ENCODE measurements around the gene ARHGEF28.
A peak's percentile ranks its signal among the peaks of the same experiment; 100 is the strongest.

Gene ARHGEF28

DNA sequence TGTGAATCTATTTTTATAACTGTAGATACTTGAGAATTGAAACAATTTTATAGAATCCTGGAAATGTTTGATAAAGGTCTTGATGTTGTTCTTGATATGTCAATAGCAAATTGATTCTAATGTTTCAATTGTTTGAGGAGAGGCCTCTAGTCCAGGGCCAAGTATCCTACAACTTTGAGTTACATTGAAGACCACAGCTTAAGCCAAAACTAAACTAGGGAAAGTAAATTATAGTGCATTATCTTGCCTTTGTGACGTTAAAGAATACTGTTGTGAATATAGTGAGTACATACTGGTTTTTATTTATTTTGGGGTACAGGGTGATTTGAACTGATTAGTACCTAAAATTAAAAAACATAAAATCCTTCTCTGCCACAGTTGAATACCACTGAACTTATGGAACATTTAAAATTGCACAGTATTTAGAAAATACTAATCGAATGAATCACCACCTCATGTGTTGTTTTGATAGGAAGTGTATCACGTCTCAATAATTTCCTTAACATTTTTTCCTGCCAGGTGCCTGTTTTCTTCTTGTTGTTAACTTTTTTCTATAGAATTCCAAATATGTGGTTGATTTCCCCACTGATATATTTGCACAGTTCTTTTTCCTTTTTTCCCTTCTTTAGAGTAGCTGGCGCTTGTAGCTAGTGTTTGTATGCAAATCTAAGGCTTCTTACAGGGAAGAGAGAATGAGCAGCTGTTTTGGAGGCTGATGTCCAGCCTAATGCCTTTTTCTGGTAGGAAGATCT lies 12.5 kb downstream of the ARHGEF28 start:
- 0 out of 2 replicates have a peak, but pooled peaks have one; percentile 3 for TF ChIP-seq TOX (CRISPR knock-in tag; IDR thresholded peaks at IDR 0.05; ENCODE audit: borderline replicate concordance)
- TF ChIP-seq ZNF565 (CRISPR knock-in tag; conservative IDR thresholded peaks at IDR 0.05; ENCODE audit: low read depth) = no peak
- ATAC-seq = peak; percentile 75

GRCh38 chr5:73640861-73641320 lies 14.9 kb downstream of the ARHGEF28 start:
- TF ChIP-seq ESRRG (CRISPR knock-in tag; IDR thresholded peaks at IDR 0.05) (no peak), ZNF8 (CRISPR knock-in tag; IDR thresholded peaks at IDR 0.05) (no peak), GLIS3 (CRISPR knock-in tag; IDR thresholded peaks at IDR 0.05) (no peak), POU6F1 (CRISPR knock-in tag; IDR thresholded peaks at IDR 0.05; ENCODE audit: borderline replicate concordance, low read depth) (no peak)

DNA sequence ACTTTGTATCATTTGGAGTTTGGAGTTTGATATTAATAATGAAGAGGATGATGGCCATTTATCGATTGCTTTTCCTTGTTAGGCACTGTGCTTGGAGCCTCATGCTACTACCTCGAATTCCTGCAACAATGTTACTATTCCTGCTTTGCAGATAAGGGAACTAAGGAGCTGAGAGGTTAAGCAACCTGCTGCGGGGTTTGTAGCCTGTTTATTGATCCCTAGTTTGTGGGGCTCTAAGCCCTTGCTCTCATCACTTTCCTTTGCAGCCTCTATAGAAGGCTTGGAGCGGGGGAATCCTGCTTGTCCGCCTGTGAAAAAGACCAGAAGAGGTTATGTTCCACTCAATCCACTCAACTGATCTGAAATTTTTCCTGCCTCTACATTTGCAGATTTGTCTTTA lies 15.8 kb downstream of the ARHGEF28 start:
- TF ChIP-seq ZFP3 (CRISPR knock-in tag; IDR thresholded peaks at IDR 0.05) (no peak), ISL1 (CRISPR knock-in tag; IDR thresholded peaks at IDR 0.05) (no peak), PPARA (CRISPR knock-in tag; IDR thresholded peaks at IDR 0.05; ENCODE audit: borderline replicate concordance) (no peak), TCF4 (CRISPR knock-in tag; IDR thresholded peaks at IDR 0.05; ENCODE audit: borderline replicate concordance) (no peak), ZNF8 (CRISPR knock-in tag; IDR thresholded peaks at IDR 0.05) (no peak), ZFP30 (CRISPR knock-in tag; IDR thresholded peaks at IDR 0.05) (no peak), GLIS3 (CRISPR knock-in tag; IDR thresholded peaks at IDR 0.05) (no peak), ESRRG (CRISPR knock-in tag; IDR thresholded peaks at IDR 0.05) (no peak), ARNTL (CRISPR knock-in tag; IDR thresholded peaks at IDR 0.05; ENCODE audit: borderline replicate concordance, low read depth) (no peak), ZNF565 (CRISPR knock-in tag; conservative IDR thresholded peaks at IDR 0.05; ENCODE audit: low read depth) (no peak), TOX (CRISPR knock-in tag; IDR thresholded peaks at IDR 0.05; ENCODE audit: borderline replicate concordance) (no peak), CSDC2 (CRISPR knock-in tag; IDR thresholded peaks at IDR 0.05) (no peak), BACH2 (CRISPR knock-in tag; IDR thresholded peaks at IDR 0.05; ENCODE audit: borderline replicate concordance) (no peak)
- ATAC-seq = no peak

More at GRCh38 chr5:73640861-73641320, 14.9 kb downstream of the ARHGEF28 start:
- ATAC-seq = no peak

GRCh38 chr5:73642344-73642743 lies 16.3 kb downstream of the ARHGEF28 start:
- TF ChIP-seq POU6F1 (CRISPR knock-in tag; IDR thresholded peaks at IDR 0.05; ENCODE audit: borderline replicate concordance, low read depth) (no peak), CREB5 (CRISPR knock-in tag; IDR thresholded peaks at IDR 0.05; ENCODE audit: low read depth) (no peak), ZNF565 (CRISPR knock-in tag; conservative IDR thresholded peaks at IDR 0.05; ENCODE audit: low read depth) (no peak), ZFP30 (CRISPR knock-in tag; IDR thresholded peaks at IDR 0.05) (no peak), ZC3H10 (CRISPR knock-in tag; IDR thresholded peaks at IDR 0.05) (no peak), BACH2 (CRISPR knock-in tag; IDR thresholded peaks at IDR 0.05; ENCODE audit: borderline replicate concordance) (no peak), ZNF8 (CRISPR knock-in tag; IDR thresholded peaks at IDR 0.05) (no peak), OSR1 (CRISPR knock-in tag; IDR thresholded peaks at IDR 0.05) (no peak), SNAI2 (CRISPR knock-in tag; IDR thresholded peaks at IDR 0.05) (no peak), GLIS3 (CRISPR knock-in tag; IDR thresholded peaks at IDR 0.05) (no peak), ARNTL (CRISPR knock-in tag; IDR thresholded peaks at IDR 0.05; ENCODE audit: borderline replicate concordance, low read depth) (no peak), PPARA (CRISPR knock-in tag; IDR thresholded peaks at IDR 0.05; ENCODE audit: borderline replicate concordance) (no peak), RARB (CRISPR knock-in tag; IDR thresholded peaks at IDR 0.05) (no peak), TOX (CRISPR knock-in tag; IDR thresholded peaks at IDR 0.05; ENCODE audit: borderline replicate concordance) (no peak)
- TF ChIP-seq, protein P1, sequence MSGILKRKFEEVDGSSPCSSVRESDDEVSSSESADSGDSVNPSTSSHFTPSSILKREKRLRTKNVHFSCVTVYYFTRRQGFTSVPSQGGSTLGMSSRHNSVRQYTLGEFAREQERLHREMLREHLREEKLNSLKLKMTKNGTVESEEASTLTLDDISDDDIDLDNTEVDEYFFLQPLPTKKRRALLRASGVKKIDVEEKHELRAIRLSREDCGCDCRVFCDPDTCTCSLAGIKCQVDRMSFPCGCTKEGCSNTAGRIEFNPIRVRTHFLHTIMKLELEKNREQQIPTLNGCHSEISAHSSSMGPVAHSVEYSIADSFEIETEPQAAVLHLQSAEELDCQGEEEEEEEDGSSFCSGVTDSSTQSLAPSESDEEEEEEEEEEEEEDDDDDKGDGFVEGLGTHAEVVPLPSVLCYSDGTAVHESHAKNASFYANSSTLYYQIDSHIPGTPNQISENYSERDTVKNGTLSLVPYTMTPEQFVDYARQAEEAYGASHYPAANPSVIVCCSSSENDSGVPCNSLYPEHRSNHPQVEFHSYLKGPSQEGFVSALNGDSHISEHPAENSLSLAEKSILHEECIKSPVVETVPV (CRISPR knock-in tag; IDR thresholded peaks at IDR 0.05) = no peak
- no peak for ATAC-seq
